Activated T-helper 9 cell treated with anti-CD3 and anti-CD28 coated beads, Interleukin-2, amount 50 U/mL, for 16 hours (primary cell): Measurements from ENCODE around the gene ATP8A2.
"Not testable (repeated sequence)": the region's sequence is repeated elsewhere in the genome, so short reads cannot be mapped to it uniquely, and the experiment has no call there.

Source experiments
- DNase-seq: peaks from one replicate; pipeline ENCODE4 v3.0.0-alpha.2; 2020; ENCODE audit warnings: low read depth

Gene ATP8A2

GRCh38 chr13:25768376-25768775 is 396.6 kb downstream of the ATP8A2 start:
- no peak for DNase-seq

- DNase-seq, result no peak
Observed at GRCh38 chr13:25768838-25769237, 397.1 kb downstream of the ATP8A2 start.

GRCh38 chr13:25770601-25771000 is 398.8 kb downstream of the ATP8A2 start:
- DNase-seq, result no peak

GRCh38 chr13:25771202-25771601 is 399.4 kb downstream of the ATP8A2 start:
- DNase-seq, result no peak

- no peak for DNase-seq
Observed at GRCh38 chr13:25771641-25772478, 400.1 kb downstream of the ATP8A2 start.

GRCh38 chr13:25772534-25772933 is 400.8 kb downstream of the ATP8A2 start:
- not testable (repeated sequence) for DNase-seq

GRCh38 chr13:25774056-25774455 is 402.3 kb downstream of the ATP8A2 start:
- DNase-seq, result not testable (repeated sequence)

GRCh38 chr13:25775275-25775674 is 403.5 kb downstream of the ATP8A2 start:
- no peak for DNase-seq

- DNase-seq, result no peak
Observed at GRCh38 chr13:25775986-25776385, 404.2 kb downstream of the ATP8A2 start.

- DNase-seq, result no peak
Observed at GRCh38 chr13:25776722-25777121, 404.9 kb downstream of the ATP8A2 start.

- DNase-seq, result no peak
Observed at GRCh38 chr13:25777509-25777908, 405.7 kb downstream of the ATP8A2 start.

GRCh38 chr13:25778365-25778764 is 406.6 kb downstream of the ATP8A2 start:
- DNase-seq, result no peak

- DNase-seq, result no peak
Observed at GRCh38 chr13:25778808-25779305, 407.1 kb downstream of the ATP8A2 start.

- no peak for DNase-seq
Observed at GRCh38 chr13:25783076-25783475, 411.3 kb downstream of the ATP8A2 start.

- DNase-seq, result no peak
Observed at GRCh38 chr13:25783601-25784024, 411.8 kb downstream of the ATP8A2 start.

GRCh38 chr13:25784119-25784518 is 412.3 kb downstream of the ATP8A2 start:
- no peak for DNase-seq

GRCh38 chr13:25790137-25790536 is 418.4 kb downstream of the ATP8A2 start:
- DNase-seq, result not testable (repeated sequence)

GRCh38 chr13:25795277-25795676 is 423.5 kb downstream of the ATP8A2 start:
- DNase-seq, result no peak

GRCh38 chr13:25796474-25796873 is 424.7 kb downstream of the ATP8A2 start:
- DNase-seq, result no peak

- no peak for DNase-seq
Observed at GRCh38 chr13:25798998-25799397, 427.2 kb downstream of the ATP8A2 start.

- no peak for DNase-seq
Observed at GRCh38 chr13:25800523-25800922, 428.7 kb downstream of the ATP8A2 start.

- DNase-seq, result no peak
Observed at GRCh38 chr13:25802579-25802978, 430.8 kb downstream of the ATP8A2 start.

- no peak for DNase-seq
Observed at GRCh38 chr13:25803641-25804040, 431.9 kb downstream of the ATP8A2 start.
